ENCODE measurements around the gene ESR2.

The ESR2 gene

DNA sequence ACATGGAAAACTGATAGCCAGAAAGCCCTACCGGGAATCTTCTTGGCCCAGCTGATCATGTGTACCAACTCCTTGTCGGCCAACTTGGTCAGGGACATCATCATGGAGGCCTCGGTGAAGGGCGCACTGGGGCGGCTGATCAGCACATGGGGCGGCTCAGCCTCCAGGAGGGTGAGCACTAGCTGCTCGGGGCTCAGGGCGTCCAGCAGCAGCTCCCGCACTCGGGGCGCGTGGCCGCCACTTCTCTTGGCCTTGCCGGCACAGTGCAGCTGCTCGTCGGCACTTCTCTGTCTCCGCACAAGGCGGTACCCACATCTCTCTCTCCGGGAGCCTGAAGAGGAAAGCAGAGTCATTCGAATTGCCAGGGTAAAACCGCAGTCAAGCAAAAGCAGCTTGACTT is 33.8 kb downstream of the ESR2 start:
- DNase-seq, result no peak

DNA sequence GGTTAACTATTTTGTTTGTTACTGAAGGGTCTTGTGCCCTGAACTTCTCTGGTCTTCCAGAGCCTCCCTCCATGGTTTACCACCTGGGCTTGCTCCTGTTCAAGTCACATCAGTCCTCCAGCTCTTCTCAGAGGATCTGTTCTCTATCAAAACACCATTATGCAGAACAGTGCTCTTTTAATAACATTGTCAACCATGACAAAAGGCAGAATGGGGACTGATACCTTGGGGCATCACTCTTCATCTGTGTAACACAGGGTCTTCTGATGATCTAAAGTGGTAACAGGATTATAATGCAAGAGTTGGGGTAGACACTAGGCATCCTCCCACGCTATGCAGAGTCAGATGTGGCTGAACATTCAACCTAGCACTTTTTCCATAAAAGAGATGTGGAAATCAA is 38.4 kb downstream of the ESR2 start:
- no peak for DNase-seq

DNA sequence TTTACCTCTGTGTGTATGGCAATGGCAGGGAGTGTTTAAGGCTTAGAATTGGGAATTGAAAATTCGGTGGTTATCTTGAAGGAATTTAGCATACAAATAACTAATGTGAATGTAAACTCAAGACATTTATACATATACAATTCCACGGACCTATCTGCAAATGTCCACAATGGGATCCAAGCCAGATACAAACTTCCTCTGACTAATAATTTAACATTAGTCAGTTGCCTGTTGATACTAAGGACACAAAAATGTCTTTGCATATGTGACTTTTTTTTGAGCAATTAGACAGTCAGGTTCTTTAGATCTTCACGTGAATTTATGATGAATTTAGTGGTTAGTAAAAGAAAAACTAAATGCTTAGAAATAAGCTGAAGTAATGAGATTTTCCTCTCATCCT is 40.5 kb downstream of the ESR2 start:
- DNase-seq, result no peak

DNA sequence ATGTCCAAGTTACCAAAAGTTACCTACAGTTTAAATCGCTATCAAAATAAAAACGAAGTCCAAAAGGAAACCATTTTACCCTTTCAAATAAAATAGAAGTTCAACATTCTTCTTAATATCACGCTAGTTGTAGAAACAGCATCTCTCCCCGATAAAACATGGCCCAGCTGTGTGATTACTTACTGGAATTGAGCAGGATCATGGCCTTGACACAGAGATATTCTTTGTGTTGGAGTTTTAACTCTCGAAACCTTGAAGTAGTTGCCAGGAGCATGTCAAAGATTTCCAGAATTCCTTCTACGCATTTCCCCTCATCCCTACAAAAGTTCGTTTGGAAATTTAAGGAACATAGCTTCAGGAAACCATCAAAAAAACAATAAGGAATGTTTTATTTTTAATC is 44.8 kb downstream of the ESR2 start:
- no peak for DNase-seq

DNA sequence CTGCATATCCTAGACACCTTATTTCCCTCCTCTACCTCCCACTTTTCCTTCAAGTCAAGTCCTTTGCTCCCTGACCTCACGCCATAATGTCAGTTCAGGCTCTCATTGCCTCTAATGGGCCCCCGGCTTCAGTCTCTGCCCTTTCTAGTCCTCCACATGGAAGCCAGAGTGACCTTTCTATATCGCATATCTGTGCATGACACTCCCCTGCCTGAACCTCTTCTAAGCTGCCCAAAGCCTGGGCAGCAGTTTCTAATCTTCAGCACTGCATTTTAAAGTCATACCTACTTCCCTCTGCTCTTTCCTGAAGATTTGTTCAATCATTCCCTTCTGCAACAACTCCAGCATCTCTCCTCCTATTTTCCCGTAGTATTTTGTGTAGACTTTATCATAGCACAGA is 45.5 kb downstream of the ESR2 start:
- DNase-seq, result no peak

DNA sequence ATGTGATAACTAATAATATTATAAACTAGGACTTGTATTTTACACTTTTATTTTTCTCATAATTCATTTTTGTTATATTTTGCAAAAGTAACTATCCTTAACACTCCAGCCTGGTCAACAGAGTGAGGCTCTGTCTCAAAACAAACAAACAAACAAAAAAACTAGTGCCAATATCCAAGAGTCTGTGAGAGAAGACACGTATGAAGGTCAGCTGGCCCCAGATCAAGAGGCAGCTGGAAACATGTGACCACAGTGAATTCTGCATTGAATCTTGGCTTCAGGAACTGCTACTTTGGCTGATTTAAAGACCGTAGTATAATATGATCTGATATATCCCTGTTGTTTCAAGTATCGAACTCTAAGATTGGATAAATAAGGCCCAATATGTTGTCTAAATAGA is 47.0 kb downstream of the ESR2 start:
- DNase-seq, result no peak

DNA sequence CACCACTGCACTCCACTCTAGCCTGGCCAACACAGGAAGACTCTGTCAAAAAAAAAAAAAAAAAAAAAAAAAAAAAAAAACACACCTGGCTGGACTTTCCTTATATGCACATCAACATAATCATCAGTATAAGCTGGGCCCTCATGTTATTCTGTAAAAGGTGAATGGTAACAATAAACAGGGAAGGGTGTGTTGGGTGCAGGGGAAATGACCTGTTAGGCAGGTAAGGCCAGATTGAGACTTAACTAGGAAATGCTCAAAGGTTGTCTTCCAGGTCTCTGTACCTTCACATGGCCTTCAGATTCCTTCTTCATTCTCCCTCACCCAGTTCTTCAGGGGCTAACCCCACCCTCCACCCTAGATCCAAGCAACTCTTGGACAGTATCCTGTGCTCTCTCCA is 47.5 kb downstream of the ESR2 start:
- no peak for DNase-seq

DNA sequence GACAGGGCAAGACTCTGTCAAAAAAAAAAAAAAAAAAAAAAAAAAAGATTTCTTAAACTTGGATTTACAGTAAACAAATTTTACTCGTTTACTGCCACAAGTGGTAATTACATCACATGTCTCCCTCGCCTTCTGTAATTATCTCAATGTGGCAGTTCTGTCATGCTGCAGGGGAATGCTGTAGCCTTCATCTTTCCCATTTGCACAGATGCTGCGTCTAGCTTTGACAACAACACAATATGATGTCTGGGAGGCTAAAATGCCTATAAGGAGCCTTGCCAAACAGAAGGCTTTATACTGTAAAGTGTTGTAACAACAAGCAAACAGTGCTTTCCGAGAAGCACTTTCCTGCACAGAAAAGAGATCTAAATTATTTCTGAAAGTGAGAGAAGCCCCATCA is 48.7 kb downstream of the ESR2 start:
- no peak for DNase-seq

DNA sequence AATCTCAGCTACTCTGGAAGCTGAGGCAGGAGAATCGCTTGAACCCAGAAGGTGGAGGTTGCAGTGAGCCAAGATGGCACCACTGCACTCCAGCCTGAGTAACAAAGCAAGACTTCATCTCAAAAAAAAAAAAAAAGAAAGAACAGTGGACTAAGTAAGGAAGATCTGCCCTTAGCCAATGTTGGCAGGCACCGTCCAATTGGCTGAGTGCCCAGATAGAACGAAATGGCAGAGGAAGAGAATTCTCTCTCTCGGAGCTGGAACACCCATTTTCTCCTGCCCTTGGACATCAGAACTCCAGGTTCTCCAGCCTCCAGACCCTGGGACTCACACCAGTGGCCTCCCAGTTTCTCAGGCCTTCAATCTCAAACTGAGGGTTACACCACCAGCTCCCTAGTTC is 49.9 kb downstream of the ESR2 start:
- DNase-seq, result no peak

DNA sequence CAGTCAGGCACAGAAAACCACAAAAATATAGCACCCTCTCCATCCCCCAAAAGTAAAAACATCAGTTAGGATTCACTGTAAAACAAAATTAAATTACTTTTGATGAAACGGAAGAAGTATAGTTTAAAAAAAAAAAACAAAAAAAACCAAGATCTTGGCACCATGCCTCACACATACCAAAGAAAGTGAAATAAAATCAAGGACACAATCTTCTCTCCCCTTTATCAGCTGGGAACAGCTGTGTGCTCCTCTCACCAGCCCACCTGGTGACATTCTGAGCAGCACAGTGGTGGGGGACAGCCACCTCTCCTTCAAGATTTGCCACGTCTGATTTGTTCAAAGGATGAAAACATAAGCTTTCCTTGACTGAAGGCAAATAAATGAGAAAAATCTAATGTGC is 55.5 kb downstream of the ESR2 start:
- no peak for DNase-seq

DNA sequence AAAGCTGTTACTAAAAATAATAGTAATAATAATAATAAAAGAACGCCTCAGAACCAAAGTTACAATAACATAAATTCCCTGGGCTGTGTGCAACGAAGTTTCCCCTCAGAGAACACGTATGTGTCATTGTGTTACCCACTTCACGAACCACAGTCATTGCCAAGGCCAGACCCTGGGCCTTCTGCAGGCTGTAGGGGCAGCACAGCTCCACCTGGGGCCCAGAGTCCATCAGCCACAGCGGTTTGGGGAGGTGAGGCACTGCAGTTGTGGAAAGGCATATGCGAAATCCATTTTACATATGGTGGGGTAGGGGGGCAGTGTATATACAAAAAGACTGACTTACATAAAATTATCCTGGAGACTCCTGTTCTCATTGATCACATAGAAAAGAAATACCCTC is 56.1 kb downstream of the ESR2 start:
- no peak for DNase-seq

DNA sequence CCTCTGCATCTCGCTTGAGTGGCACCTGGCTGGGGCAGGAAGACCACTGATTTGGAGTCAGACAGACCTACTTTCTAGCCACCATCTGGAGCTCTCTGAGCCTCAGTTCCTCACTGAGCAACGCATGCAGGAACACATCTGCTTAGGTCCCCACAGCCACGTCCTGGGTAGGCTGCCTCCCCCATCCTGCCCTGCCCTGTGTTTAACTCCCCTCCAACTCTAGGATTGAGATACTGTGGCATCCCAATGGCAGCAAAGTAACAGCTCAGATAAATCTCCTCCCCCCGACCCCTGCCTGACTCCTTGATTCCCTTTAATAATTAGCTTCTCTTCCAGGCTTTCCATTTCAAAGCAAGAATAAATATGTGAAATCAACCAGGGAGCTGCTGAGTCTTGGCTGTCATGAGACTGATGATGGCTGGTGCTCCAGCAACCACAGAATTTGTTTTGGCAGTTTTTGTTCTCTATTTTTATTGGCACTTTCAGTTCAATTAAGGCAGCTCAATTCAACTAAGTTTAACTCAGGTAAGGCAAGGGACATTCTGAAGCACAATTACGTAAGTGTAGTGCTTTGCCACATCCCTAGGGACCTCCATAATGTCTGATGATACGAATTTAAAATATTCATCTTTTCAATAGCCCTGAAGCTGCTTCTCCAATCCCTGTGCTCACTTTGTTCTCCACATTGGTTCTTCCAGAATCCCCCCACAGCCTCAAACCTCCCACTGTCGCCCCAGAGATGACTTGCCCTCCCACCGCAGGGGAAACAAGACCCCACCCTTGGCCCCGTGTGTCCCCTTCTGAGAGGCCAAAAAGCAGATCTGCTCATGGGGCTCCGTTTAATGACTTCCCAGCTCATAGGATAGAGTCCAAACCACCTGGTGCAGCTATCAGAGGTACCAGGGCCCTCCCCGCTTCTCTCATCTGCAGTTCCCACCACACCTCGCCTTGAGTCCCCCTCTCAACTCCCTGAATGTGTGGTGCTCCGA is 58.2 kb downstream of the ESR2 start:
- no peak for DNase-seq

DNA sequence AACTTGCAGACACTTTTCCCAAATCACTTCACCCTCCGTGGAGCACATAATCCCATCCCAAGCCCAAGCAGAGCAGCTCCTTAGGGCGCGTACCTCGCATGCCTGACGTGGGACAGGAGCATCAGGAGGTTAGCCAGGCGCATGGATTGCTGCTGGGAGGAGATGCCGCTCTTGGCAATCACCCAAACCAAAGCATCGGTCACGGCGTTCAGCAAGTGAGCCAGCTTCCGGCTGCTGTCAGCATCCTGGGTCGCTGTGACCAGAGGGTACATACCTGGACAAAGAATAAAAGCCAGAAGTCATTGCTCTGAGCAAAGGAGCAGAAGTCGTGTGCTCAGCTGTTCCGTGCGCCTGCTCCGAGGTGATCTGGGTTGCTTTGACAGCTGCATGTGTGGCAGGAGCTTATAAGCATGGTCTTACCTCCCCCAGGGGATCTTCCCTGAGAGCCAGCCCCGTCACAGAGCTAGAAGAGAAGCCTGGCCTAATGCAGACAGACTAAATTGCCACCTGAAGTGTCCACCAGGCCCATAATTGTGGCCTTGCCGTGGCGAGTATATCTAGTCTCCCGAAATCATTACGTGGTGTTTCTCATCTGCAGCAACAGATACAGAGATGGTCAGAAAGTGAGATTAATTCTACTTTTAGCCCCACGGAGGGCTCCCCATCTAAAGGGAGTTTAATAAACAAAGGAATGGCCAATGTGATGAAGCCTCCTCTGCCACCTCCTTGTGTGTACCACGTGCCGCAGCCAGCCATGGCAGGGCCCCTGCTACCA is 59.1 kb downstream of the ESR2 start:
- DNase-seq, result no peak

DNA sequence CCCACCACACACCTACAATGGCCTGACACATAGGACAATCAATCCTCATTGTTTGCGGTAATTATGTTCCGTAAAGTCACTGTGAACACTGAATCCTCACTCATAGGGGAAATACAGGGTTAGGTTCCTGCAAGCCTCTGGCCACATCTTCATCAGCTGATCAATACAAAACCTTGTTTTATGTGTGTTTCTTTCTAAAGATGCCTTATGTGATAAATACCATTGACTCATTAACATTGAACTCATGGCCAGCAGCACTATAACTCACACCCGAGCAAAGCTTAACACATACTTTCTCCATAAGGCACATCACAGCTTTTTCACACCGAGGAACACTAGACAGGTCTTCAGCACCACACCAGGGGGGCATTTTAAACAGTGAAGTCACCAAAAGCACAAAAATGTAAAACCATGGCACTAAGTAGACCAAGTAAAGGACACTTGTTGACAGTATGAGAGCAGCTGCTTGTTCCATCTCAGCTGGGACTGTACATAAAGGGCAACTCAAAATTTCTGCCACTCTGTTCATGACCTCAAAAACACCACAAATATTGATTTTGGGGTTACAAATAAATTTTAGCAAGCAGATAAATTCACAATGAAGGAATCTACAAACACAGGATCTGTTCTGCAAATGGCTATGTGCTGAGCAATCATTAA is 60.5 kb downstream of the ESR2 start:
- DNase-seq, result no peak

DNA sequence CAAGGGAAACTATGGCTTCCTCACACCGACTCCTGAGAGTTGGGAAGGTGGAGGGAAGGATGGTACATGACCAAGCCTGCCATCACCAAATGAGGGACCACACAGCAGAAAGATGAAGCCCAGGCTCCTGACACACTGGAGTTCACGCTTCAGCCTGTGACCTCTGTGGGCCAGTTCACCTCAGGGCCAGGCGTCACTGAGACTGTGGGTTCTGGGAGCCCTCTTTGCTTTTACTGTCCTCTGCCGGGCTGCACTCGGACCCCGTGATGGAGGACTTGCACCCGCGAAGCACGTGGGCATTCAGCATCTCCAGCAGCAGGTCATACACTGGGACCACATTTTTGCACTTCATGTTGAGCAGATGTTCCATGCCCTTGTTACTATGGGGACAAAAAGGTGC is 61.2 kb downstream of the ESR2 start:
- no peak for DNase-seq

DNA sequence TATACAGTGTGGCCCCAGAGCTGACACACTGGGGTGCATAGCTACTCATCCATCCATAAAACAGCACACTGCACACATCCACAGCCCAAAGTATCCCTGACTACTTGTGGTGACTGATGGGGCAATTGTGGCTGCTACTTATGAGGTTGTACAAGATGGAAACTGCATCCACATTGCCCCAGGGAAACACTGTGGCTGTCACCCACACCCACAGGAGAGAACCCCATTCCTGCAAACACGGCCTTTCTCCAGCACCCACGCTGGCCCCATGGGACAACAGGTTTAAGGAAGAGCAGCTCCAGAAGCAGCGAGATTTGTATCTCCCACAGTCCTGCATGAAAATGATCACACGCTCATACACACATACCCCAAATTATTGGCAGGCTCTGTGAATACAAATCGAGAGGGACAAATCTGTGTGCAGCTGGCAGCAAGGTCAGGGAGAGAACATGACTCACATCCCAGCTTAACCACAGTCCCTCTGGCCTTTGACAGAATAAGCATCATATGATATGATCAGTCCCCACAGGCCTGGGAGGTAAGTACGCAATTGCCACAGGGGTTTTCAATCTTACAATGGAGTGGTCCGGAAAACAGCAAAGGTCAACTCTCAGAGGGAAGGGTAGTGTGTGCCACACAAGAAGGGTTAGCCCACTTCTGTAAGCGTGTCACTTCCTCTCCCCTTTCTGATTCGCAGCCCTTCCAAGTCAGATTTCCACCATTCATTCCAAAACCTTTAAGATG is 61.9 kb downstream of the ESR2 start:
- no peak for DNase-seq

DNA sequence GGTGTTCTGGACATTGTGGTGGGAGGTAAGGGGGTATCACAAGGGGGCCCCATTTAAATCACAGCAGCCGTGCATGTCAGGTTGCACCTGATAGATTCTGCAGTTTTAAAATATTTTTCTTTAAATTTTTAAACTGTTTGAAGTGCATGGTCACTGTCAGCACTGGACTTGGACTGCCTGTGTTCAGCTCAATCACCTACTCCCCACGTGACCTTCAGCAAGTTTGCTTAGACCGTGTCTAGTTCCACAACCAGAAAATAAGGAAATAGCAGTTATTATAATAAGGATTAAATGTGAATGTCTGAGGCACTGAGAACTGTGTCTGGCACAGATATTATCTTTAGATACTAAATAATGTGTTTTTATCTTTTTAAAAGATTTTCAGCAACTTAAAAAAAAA is 64.7 kb downstream of the ESR2 start:
- no peak for DNase-seq

DNA sequence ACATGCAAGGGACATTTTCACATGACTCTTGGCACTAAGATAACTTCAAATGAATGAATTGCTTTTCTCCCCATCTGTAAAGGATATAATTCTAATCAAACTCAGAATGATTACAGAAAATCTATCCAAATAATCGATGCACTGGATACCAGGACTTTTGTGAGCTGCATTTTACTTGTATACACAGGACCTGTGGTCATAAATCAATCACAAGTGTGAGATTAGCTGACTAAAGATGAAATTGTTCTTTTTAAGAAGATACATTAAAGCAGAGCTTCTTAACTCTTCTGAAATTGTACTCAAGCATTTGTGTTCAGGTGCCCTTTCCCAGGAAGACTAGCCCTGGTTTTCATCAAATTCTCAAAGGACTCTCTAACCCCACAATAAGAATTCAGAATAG is 66.3 kb downstream of the ESR2 start:
- no peak for DNase-seq

DNA sequence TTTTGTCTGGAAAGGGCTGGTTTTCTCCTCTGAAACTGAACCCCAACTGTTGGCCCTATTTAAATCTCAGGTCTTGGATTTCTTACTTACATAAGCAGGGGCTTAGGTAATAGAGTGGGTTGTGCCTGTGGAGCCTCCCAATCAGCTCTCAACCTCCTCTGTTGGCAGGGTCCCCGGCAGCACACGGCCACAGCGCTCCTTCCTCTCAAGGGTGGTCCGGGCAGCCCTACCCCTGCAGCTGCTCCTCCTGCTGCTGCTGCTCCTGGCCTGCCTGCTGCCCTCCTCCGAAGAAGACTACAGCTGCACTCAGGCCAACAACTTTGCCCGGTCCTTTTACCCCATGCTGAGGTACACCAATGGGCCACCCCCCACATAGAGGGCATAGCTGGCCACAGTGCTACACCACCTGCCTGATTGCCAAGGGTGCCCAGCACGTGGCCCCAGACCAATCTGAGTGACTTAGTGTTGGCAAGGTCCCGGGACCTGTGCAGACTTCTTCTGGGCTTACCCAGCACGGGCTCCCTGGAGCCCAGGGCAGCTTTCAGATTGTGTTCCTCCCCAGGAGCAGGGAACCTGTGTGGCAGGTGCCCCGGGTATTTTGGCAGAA is 68.9 kb downstream of the ESR2 start:
- no peak for DNase-seq

DNA sequence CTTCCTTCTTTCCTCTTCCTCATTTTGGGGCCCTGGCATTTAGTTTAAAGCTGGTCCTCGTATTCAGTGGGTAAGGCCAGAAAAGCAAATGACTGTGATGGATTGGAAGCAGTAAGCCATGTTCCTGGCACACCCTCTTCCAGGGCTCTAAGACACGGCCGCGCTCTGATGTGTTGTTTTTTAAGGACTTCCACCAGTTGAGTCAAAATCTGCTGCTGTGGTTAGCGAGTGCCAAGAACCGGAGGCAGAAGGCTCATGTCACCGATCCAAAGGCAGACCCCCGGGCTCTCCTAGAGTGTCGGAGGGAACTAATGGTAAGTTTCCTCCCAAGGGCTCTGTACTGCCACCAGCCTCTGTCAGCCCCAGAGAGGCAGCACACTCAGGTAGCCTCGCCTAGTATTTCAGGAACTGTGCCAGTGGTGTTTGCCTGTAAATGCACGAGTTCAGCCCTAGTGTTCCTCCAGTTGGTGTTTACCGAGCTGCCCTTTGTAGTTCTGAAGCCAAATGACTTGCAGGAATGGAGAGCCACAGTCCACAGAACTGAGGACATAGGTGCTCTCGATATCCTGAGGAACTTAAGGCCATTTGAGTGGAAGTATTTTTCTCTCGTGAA is 72.7 kb downstream of the ESR2 start:
- no peak for DNase-seq

DNA sequence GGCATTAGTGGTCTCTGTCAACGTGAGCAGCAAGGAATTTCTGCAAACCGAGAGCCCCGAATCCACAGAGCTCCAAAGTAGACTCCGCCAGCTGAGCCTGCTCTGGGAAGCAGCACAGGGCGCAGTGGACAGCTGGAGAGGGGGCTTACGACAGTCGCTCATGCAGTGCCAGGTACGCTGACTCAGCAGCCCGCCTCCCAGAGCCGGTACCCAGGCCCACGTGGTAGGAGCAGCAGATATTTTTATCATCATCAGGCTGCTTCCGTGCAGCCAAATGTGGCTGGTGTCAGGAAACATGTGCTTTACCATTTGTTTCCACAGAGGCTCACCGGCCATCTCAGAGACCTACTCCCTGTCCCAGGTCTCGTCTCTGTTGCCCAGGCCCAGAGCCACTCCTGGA is 73.7 kb downstream of the ESR2 start:
- DNase-seq, result no peak

DNA sequence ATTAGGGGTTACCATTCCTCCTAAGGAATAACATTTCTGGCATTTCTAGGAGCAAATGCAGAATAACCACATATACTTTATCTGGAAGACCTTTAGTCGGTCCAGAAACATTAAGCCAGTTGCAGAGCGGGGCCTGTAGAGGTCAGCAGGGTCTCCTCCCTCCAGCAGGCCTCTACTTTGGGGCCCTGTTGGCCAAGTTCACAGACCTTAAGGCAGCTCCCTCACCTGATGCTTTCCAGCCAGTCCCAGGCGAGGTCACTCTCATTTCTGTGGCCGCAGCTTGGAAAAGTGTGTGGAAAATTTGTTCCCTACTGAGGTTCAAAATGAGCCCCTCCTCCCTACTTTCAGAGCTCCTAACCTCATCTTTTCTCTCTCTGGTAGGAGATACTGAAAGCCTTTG is 74.1 kb downstream of the ESR2 start:
- DNase-seq, result no peak
